HG02870 (cell line): Measurements from ENCODE around the gene ME3.

Source experiments
- ATAC-seq: cut with Tn5 transposase; IDR thresholded peaks from one replicate; pipeline ENCODE4 v1.9.1; 2021; ENCODE audit warnings: mild to moderate bottlenecking, moderate library complexity; ENCODE audit not compliant: unreplicated experiment

ME3 gene

DNA sequence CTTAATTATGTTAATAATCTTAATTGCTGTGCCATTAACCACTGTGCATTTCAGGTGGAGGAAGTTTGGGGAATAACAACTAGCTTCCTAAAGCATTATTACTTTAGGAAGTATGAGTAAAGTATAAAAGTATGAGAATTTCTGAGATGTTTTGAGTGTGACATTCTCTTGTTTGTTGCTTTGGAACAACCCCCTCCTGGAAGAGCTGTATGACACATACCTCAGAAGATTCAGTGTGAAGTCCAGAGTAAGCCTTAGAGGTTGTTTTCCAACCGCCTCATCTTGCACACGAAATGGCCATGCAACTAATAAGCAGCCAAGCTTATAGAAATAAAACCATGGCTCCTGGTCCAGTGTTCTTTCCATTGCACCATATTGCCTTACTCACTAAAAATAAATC is 276.0 kb downstream of the ME3 start:
- ATAC-seq, result no peak

DNA sequence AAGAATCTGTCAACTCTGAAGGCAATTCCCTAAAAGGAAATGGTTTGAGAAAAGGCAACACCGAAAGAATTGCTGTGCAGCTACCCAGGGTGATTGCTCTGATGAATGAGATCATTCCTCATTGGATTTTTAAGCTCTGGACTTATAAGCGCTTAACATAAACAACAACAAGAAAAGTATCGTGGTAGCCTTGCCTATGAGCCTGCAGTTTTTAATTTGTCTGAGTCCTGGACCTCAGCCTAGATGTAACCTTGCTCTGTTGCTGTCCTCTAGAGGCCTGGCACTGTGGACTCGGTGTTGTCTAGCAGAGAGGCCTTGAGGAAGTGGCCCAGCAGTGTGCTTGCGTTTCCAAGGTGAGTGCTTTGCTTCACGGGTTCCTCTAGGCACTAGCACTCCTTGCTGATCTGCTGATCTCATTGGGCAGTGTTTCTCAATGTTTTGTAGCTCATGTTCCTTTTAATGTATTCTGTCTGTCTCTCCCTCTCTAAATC is 277.3 kb downstream of the ME3 start:
- no peak for ATAC-seq
